ENCODE data around the gene ZNF33B. TPM values are rescaled to one million over a fixed set of nuclear protein-coding genes. Genes with fewer than 3 reads are reported as not detected.

The ZNF33B gene
- total RNA-seq, 1 experiment from 2014 or later, result 39.6 TPM

GRCh38 chr10:42638821-42639270, 476 bp upstream of the ZNF33B start:
- no peak for TF ChIP-seq CTCF (conservative IDR thresholded peaks at IDR 0.05)
- Histone ChIP-seq H3K4ac (ENCODE audit: low read depth, low read length) (no peak overlapping the region), H3T11ph (ENCODE audit: low read length) (no peak overlapping the region), H3K79me1 (ENCODE audit: insufficient read depth, low read depth, low read length, poor library complexity, severe bottlenecking) (no peaks in the 10 kb centered on the region), H4K91ac (ENCODE audit: insufficient read length, low read depth, low read length) (no peak overlapping the region), H2BK20ac (ENCODE audit: low read depth, low read length, poor library complexity, severe bottlenecking) (no peak overlapping the region), H2BK120ac (ENCODE audit: low read depth, low read length, poor library complexity, severe bottlenecking) (no peak overlapping the region), H3K79me2 (ENCODE audit: insufficient read depth, low read length) (no peaks in the 10 kb centered on the region; the same call in 1 of the 2 replicates), H2AFZ (ENCODE audit: low read length) (no peak overlapping the region), H3K9me3 (ENCODE audit: control insufficient read depth, low read depth, low read length) (no peaks in the 10 kb centered on the region), H2BK5ac (ENCODE audit: insufficient read length, low read length) (no peak overlapping the region), H2BK15ac (ENCODE audit: low read depth, low read length) (no peak overlapping the region), H3K23me2 (ENCODE audit: insufficient read length, low read depth, low read length, poor library complexity, severe bottlenecking) (peaks cover 5% of the 10 kb centered on the region), H3K56ac (ENCODE audit: insufficient read length, low read depth, low read length) (no peak overlapping the region), H3K4me1 (ENCODE audit: insufficient read depth, low read length) (no peaks in the 10 kb centered on the region), H3K18ac (ENCODE audit: insufficient read length, low read depth, low read length) (no peak overlapping the region), H2AK5ac (ENCODE audit: insufficient read length, low read length) (no peak overlapping the region), H3K23ac (ENCODE audit: insufficient read length, low read depth, low read length) (no peak overlapping the region), H4K5ac (ENCODE audit: insufficient read length, low read depth, low read length) (no peak overlapping the region), H3K27ac (ENCODE audit: insufficient read length, low read depth, low read length) (no peak overlapping the region), H4K20me1 (ENCODE audit: control insufficient read depth, insufficient read depth, insufficient read length) (no peaks in the 10 kb centered on the region), H4K8ac (replicated peaks; ENCODE audit: insufficient read length, low read depth, low read length) (no peak overlapping the region), H3K27me3 (ENCODE audit: insufficient read depth, low read length) (no peaks in the 10 kb centered on the region), H3K4me2 (ENCODE audit: insufficient read depth, insufficient read length, low read length) (peak overlapping the region; percentile 42), H3K9ac (ENCODE audit: extremely low read depth, insufficient read length, low read length) (no peak overlapping the region), H2BK12ac (ENCODE audit: insufficient read length, low read depth, low read length) (no peak overlapping the region), H3K14ac (ENCODE audit: insufficient read depth, low read length) (no peak overlapping the region)
- no CpG with 5 or more reads among the region's 6 CpGs for WGBS (ENCODE audit: extremely low coverage, insufficient read length, low lambda C conversion rate)
- no peak for DNase-seq
- no peaks in the 10 kb centered on the region for H3K27me3 Mint-ChIP-seq (ENCODE audit: low read depth)
- H3K4me1 Mint-ChIP-seq, result peaks cover 10 to 15% of the 10 kb centered on the region in 2 experiments
- peak overlapping the region; percentile 79 to 87 for H3K4me3 Mint-ChIP-seq
- peaks cover 9 to 22% (median 12%) of the 10 kb centered on the region in 3 experiments; a peak in 6 of 7 replicates for H3K36me3 Mint-ChIP-seq (ENCODE audit: insufficient read depth in 1 of 3, low read depth in 3 of 3)
- H3K9me3 Mint-ChIP-seq, result peaks cover under 1 to 5% of the 10 kb centered on the region in 2 experiments; a peak in 4 of 5 replicates
- H3K27ac Mint-ChIP-seq, result peak overlapping the region; percentile 88 to 94 (median 93); a peak in 4 of 7 replicates

Measured in H9 (cell line).